Bronchial epithelial cell (primary cell): Measurements from ENCODE around the gene RAE1. TPM values are rescaled to one million over a fixed set of nuclear protein-coding genes. Genes with fewer than 3 reads are reported as not detected.

Experiments used
- DNase-seq: peaks from one replicate; pipeline ENCODE4 v3.0.0-alpha.2; 2010; ENCODE audit warnings: low read depth
- FAIRE-seq: peaks from 2 replicates; lab custom pipeline; 2011; peaks lifted over from hg19 to GRCh38; lab: Jason Lieb, UNC
- H3K27me3 ChIP-seq: 2 replicates; pipeline ENCODE4 v1.5.1; 2011; ENCODE audit warnings: low read length; ENCODE audit not compliant: control insufficient read depth, insufficient read depth
- H3K36me3 ChIP-seq: 2 replicates; pipeline ENCODE4 v1.5.1; 2011; ENCODE audit warnings: low read length; ENCODE audit not compliant: control insufficient read depth, insufficient read depth
- H3K4me3 ChIP-seq: 2 replicates; pipeline ENCODE4 v1.5.1; 2011; ENCODE audit warnings: mild to moderate bottlenecking, low read depth, low read length, control low read depth
- total RNA-seq: library from RNA; depleted of rRNA; stranded (reverse); fragments of >200 nt; gene quantifications from 2 replicates; pipeline ENCODE4 v1.2.1, GENCODE V29; 2014
- TF ChIP-seq, protein P1 (sequence below): IDR thresholded peaks from 2 replicates; pipeline ENCODE4 v1.5.1; 2011; ENCODE audit warnings: mild to moderate bottlenecking, moderate library complexity, low read length, control low read depth, inconsistent platforms; ENCODE audit not compliant: insufficient read depth, severe bottlenecking

Gene RAE1
- total RNA-seq, 1 donor from 2014 or later, result 21.6 TPM

DNA sequence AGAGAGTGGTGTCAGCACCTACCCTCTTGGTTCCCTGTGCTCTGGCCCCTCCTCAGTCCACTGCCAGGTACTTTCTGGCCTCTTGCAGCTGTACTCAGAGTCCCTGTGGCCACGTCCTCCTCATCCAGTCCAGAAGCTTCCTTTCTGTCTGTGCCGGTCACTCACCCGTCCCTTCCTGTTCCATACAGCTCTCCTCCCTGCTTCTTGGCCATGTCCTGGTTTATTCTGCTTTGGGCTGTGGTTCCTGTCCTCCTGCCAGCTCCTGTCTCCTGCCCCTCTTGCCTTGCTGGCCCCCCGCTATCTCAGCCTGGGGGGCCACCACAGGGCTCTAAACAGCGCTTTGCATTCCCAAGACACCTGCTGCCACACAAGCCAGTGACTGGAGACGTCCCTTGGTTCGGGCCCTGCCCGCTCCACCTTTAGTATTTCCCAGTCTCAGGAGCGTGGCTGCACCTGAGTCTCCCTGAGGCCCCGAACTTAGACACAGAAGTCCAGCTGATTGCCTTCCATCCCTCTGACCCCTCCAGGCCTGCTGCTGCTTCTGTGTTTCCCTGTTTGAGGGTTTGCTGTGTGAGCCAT lies 24.7 kb downstream of the RAE1 start:
- H3K27me3 ChIP-seq, result no peaks in the 10 kb centered on the region
- H3K4me3 ChIP-seq, result no peak overlapping the region
- H3K36me3 ChIP-seq, result peaks cover 27% of the 10 kb centered on the region
- DNase-seq, result no peak
- FAIRE-seq, result no peak
- TF ChIP-seq, protein P1, sequence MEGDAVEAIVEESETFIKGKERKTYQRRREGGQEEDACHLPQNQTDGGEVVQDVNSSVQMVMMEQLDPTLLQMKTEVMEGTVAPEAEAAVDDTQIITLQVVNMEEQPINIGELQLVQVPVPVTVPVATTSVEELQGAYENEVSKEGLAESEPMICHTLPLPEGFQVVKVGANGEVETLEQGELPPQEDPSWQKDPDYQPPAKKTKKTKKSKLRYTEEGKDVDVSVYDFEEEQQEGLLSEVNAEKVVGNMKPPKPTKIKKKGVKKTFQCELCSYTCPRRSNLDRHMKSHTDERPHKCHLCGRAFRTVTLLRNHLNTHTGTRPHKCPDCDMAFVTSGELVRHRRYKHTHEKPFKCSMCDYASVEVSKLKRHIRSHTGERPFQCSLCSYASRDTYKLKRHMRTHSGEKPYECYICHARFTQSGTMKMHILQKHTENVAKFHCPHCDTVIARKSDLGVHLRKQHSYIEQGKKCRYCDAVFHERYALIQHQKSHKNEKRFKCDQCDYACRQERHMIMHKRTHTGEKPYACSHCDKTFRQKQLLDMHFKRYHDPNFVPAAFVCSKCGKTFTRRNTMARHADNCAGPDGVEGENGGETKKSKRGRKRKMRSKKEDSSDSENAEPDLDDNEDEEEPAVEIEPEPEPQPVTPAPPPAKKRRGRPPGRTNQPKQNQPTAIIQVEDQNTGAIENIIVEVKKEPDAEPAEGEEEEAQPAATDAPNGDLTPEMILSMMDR, result no peak

GRCh38 chr20:57377350-57377749 lies 26.3 kb downstream of the RAE1 start:
- H3K27me3 ChIP-seq, result no peaks in the 10 kb centered on the region
- no peak for DNase-seq
- no peak overlapping the region for H3K4me3 ChIP-seq
- TF ChIP-seq, protein P1, result no peak
- peaks cover 24% of the 10 kb centered on the region for H3K36me3 ChIP-seq
- FAIRE-seq, result no peak

DNA sequence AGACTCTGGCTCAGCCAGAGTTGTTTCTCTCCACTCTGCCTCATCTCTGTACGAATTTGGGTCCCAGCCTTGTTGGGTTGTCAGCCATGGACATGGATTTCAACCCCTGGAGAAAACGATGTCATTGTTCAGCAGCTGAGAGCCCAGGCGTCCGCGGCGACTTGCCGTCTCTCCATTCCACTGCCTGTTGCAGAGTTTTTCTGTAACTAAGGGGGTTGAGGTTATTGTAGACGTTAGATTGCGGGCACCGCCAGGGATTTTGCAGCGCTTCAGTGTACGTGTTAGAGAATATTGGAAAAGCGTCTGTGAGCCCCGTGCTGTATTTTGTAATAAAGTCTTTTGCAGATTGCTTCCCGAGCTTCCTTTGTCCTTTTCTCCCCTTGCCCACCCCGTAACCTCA lies 27.1 kb downstream of the RAE1 start:
- TF ChIP-seq, protein P1, result no peak
- no peak for FAIRE-seq
- Histone ChIP-seq H3K36me3 (peaks cover 24% of the 10 kb centered on the region), H3K4me3 (no peak overlapping the region), H3K27me3 (no peaks in the 10 kb centered on the region)
- no peak for DNase-seq

- FAIRE-seq (no peak), DNase-seq (no peak)
- Histone ChIP-seq H3K36me3 (peaks cover 22% of the 10 kb centered on the region), H3K4me3 (no peak overlapping the region), H3K27me3 (no peaks in the 10 kb centered on the region)
- TF ChIP-seq, protein P1, result no peak
These were observed 27.7 kb downstream of the RAE1 start for GRCh38 chr20:57378646-57379262.

- Histone ChIP-seq H3K4me3 (no peak overlapping the region), H3K36me3 (peaks cover 19% of the 10 kb centered on the region), H3K27me3 (no peaks in the 10 kb centered on the region)
- TF ChIP-seq, protein P1, result no peak
- DNase-seq (no peak), FAIRE-seq (no peak)
These were observed 28.2 kb downstream of the RAE1 start for GRCh38 chr20:57379263-57379647.
